Panc1 (cell line): Measurements from ENCODE around the gene MMP19. TPM values are rescaled to one million over a fixed set of nuclear protein-coding genes. Genes with fewer than 3 reads are reported as not detected.

Source experiments
- ATAC-seq: fragments of 200-7000 bp; cut with Tn5 transposase; 2 replicates; pipeline ENCODE4 v1.9.1; 2020; ENCODE audit warnings: mild to moderate bottlenecking, moderate library complexity
- BruUV-seq: library from RNA; stranded (reverse); fragments of 400-500 nt; replicated peaks from 2 replicates; lab custom pipeline; 2021; lab: Mats Ljungman, UMichigan
- CTCF ChIA-PET: fragments of 300-600 bp; sonication (Branson Sonifier 250); formaldehyde crosslinking; loops from one replicate; lab custom pipeline; 2022; ENCODE audit warnings: antibody characterized with exemption; lab: Charles Lee
- POLR2A ChIA-PET: fragments of 300-600 bp; sonication (Branson Sonifier 250); formaldehyde crosslinking; loops from one replicate; lab custom pipeline; 2022; ENCODE audit warnings: antibody characterized with exemption; lab: Charles Lee
- DNase-seq: peaks from one replicate; pipeline ENCODE4 v3.0.0-alpha.2; 2010; ENCODE audit warnings: low read depth, low spot score
- H3K27ac ChIP-seq: 2 replicates; pipeline ENCODE4 v1.5.1; 2011; ENCODE audit warnings: mild to moderate bottlenecking, low read length, inconsistent platforms
- H3K27me3 ChIP-seq: fragments of 200-500 bp; sonication (Bioruptor generic); 2 replicates; pipeline ENCODE4 v1.6.0; 2014; ENCODE audit warnings: low read length, inconsistent platforms; ENCODE audit not compliant: control insufficient read depth, insufficient read depth
- H3K36me3 ChIP-seq: fragments of 200-500 bp; sonication (Bioruptor generic); 2 replicates; pipeline ENCODE4 v1.5.1; 2014; ENCODE audit warnings: inconsistent platforms, mild to moderate bottlenecking, low read length, moderate library complexity; ENCODE audit not compliant: control insufficient read depth, insufficient read depth
- H3K4me1 ChIP-seq: 2 replicates; pipeline ENCODE4 v1.5.1; 2011; ENCODE audit warnings: inconsistent platforms, mild to moderate bottlenecking, low read length, moderate library complexity; ENCODE audit not compliant: control insufficient read depth, insufficient read depth
- H3K4me3 ChIP-seq, 2 experiments: 2 replicates each; pipeline ENCODE4 v1.5.1; 2011 to 2012; ENCODE audit warnings: low read depth in 2 of 2, low read length in 2 of 2, mild to moderate bottlenecking in 2 of 2, inconsistent platforms in 1 of 2, moderate library complexity in 1 of 2
- H3K9me3 ChIP-seq: fragments of 200-500 bp; sonication (Bioruptor generic); 2 replicates; pipeline ENCODE4 v1.5.1; 2014; ENCODE audit warnings: low read depth, mild to moderate bottlenecking, inconsistent platforms, low read length, moderate library complexity; ENCODE audit not compliant: control insufficient read depth, insufficient read depth
- POLR2AphosphoS5 ChIP-seq: IDR thresholded peaks from 2 replicates; pipeline ENCODE4 v1.6.1; 2012; ENCODE audit warnings: mild to moderate bottlenecking, low read depth, low read length, moderate library complexity
- SIN3A ChIP-seq: IDR thresholded peaks from 2 replicates; pipeline ENCODE4 v1.6.1; 2012; ENCODE audit warnings: low read depth, mild to moderate bottlenecking, low read length, moderate library complexity, borderline replicate concordance; ENCODE audit not compliant: insufficient read depth
- TCF7L2 ChIP-seq: IDR thresholded peaks from 2 replicates; pipeline ENCODE4 v1.6.1; 2011; ENCODE audit warnings: mild to moderate bottlenecking, low read depth, low read length, inconsistent platforms
- in situ Hi-C: cut with HindIII; loops from 2 replicates; pipeline ENCODE4 v1.10.0; 2016; ENCODE audit warnings: low sequenced_read_pairs, low pct_unique_long_range_greater_than_20kb
- intact Hi-C: fragments of 100-400 bp; cut with micrococcal nuclease; formaldehyde crosslinking; loops from one replicate; pipeline ENCODE4 v1.10.0; 2022; ENCODE audit not compliant: unreplicated experiment
- total RNA-seq: library from RNA; stranded (reverse); gene quantifications from one replicate; pipeline ENCODE4 v1.2.1, GENCODE V29; 2021; ENCODE audit not compliant: unreplicated experiment
- TF ChIP-seq, protein P1 (sequence below): fragments of 450-650 bp; IDR thresholded peaks from 2 replicates; pipeline ENCODE4 v1.5.1; 2017; ENCODE audit warnings: mild to moderate bottlenecking
- TF ChIP-seq, protein P2 (sequence below), 2 experiments: IDR thresholded peaks; 2 replicates each; pipeline ENCODE4 v1.6.1; 2011 to 2012; ENCODE audit warnings: low read depth in 2 of 2, control low read depth in 1 of 2, low read length in 1 of 2, mild to moderate bottlenecking in 1 of 2, moderate library complexity in 1 of 2; ENCODE audit not compliant: insufficient read depth in 1 of 2

The MMP19 gene
- total RNA-seq, 1 experiment from 2014 or later = 0.05 TPM

DNA sequence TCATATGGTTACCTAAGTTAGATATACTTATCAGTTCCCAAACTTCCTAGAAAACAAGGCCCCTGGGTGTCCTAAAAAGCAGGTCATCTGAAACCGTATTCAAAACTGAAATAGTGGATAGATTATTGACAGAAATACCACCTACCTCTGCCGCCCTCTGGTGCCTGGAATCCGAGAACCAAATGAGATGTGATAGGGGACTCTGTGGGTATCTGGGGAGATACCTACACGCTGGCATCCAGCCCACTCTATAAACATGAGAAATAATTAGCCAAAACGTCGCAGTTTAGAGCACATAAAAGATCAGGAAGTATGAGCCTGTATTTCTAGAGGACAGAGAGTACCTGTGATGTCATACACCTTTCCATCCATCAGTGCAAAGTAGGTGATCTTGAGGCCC is 20.5 kb downstream of the MMP19 start:
- H3K27ac ChIP-seq = no peak overlapping the region
- intact Hi-C loops = no loop called here
- H3K27me3 ChIP-seq = no peaks in the 10 kb centered on the region
- ATAC-seq = no peak
- in situ Hi-C loops = no loop called here
- H3K9me3 ChIP-seq = no peaks in the 10 kb centered on the region
- H3K36me3 ChIP-seq = peaks cover 20% of the 10 kb centered on the region; the same call in 1 of the 2 replicates
- CTCF ChIA-PET = no interaction called here
- H3K4me3 ChIP-seq = no peak overlapping the region
- no peak for DNase-seq
- peaks cover 13% of the 10 kb centered on the region for H3K4me1 ChIP-seq
- BruUV-seq = no TSS peak
- peak; percentile 55; the same call in 1 of the 2 replicates for TF ChIP-seq POLR2AphosphoS5
- TF ChIP-seq SIN3A = no peak
- TF ChIP-seq, protein P1, sequence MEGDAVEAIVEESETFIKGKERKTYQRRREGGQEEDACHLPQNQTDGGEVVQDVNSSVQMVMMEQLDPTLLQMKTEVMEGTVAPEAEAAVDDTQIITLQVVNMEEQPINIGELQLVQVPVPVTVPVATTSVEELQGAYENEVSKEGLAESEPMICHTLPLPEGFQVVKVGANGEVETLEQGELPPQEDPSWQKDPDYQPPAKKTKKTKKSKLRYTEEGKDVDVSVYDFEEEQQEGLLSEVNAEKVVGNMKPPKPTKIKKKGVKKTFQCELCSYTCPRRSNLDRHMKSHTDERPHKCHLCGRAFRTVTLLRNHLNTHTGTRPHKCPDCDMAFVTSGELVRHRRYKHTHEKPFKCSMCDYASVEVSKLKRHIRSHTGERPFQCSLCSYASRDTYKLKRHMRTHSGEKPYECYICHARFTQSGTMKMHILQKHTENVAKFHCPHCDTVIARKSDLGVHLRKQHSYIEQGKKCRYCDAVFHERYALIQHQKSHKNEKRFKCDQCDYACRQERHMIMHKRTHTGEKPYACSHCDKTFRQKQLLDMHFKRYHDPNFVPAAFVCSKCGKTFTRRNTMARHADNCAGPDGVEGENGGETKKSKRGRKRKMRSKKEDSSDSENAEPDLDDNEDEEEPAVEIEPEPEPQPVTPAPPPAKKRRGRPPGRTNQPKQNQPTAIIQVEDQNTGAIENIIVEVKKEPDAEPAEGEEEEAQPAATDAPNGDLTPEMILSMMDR = peak; percentile 72
- TF ChIP-seq, protein P2, sequence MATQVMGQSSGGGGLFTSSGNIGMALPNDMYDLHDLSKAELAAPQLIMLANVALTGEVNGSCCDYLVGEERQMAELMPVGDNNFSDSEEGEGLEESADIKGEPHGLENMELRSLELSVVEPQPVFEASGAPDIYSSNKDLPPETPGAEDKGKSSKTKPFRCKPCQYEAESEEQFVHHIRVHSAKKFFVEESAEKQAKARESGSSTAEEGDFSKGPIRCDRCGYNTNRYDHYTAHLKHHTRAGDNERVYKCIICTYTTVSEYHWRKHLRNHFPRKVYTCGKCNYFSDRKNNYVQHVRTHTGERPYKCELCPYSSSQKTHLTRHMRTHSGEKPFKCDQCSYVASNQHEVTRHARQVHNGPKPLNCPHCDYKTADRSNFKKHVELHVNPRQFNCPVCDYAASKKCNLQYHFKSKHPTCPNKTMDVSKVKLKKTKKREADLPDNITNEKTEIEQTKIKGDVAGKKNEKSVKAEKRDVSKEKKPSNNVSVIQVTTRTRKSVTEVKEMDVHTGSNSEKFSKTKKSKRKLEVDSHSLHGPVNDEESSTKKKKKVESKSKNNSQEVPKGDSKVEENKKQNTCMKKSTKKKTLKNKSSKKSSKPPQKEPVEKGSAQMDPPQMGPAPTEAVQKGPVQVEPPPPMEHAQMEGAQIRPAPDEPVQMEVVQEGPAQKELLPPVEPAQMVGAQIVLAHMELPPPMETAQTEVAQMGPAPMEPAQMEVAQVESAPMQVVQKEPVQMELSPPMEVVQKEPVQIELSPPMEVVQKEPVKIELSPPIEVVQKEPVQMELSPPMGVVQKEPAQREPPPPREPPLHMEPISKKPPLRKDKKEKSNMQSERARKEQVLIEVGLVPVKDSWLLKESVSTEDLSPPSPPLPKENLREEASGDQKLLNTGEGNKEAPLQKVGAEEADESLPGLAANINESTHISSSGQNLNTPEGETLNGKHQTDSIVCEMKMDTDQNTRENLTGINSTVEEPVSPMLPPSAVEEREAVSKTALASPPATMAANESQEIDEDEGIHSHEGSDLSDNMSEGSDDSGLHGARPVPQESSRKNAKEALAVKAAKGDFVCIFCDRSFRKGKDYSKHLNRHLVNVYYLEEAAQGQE (IDR thresholded peaks at IDR 0.05; ENCODE audit: insufficient read depth in 1 of 2, low read depth in 2 of 2, low read length in 1 of 2) = no peak
- no peak for TF ChIP-seq TCF7L2
- POLR2A ChIA-PET = no interaction called here

DNA sequence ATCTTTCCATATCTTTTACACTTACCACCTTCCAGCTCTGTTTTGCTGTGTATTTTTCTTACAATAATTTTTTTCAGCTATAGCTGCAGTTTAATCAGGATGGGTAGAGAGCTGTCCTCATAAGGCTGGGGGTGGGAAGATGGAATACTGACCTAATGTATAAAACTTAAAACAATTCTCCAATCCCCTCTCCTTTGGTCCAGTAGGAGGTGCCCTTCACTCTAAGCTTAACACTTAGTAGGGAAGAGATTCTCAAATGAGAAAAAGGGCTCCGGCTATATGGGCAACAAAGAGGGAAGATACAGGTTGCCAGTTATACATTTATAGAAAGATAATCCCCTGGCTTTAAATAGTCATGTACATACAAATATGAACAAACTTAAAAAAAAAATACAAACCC is 22.1 kb downstream of the MMP19 start:
- H3K27me3 ChIP-seq = no peaks in the 10 kb centered on the region
- H3K4me1 ChIP-seq = peaks cover 13% of the 10 kb centered on the region
- H3K9me3 ChIP-seq = no peaks in the 10 kb centered on the region
- ATAC-seq (no peak), DNase-seq (no peak)
- TF ChIP-seq, protein P1 = peak; percentile 51
- no peak for TF ChIP-seq POLR2AphosphoS5
- ChIA-PET CTCF (interaction anchor here (0.6 to 0.7 kb wide), 3 partner anchors 33 to 128 kb away, joined by 4 to 6 read pairs (median 5); no protein-coding TSS in a partner anchor), POLR2A (interaction anchor here (1.1 kb wide), 1 partner anchor 221 kb away, joined by 3 read pairs; no protein-coding TSS in a partner anchor)
- H3K36me3 ChIP-seq = peaks cover 30% of the 10 kb centered on the region
- no peak overlapping the region for H3K4me3 ChIP-seq
- BruUV-seq = no TSS peak
- no peak overlapping the region for H3K27ac ChIP-seq
- intact Hi-C loops (no loop called here), in situ Hi-C loops (no loop called here)
